Amniotic epithelial cell (primary cell): ENCODE measurements around the gene SAP30.
A peak's percentile ranks its signal among the peaks of the same experiment; 100 is the strongest.

Source experiments
- DNase-seq: peaks from one replicate; pipeline ENCODE4 v3.0.0-alpha.2; 2010; ENCODE audit warnings: low read depth

The SAP30 gene

DNA sequence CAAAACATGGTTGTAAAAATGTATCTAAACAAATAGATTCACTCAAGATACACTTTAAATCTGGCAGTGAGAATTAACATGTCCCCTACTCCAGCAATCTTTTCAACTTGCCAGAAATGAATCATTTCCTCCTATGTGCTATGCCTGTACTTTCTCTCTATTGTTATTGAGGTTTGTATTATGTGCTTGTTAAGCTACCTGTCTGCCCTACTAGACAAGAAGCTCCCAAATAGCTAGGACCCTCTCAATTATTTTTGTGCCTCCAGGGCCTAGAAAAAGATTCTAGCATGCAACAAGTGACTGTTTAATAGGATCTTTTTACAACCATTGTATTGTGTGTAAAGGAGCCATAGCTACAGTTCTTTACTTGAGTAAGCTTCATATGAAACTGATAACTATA, 3.5 kb upstream of the SAP30 start:
- peak; percentile 5 for DNase-seq

DNA sequence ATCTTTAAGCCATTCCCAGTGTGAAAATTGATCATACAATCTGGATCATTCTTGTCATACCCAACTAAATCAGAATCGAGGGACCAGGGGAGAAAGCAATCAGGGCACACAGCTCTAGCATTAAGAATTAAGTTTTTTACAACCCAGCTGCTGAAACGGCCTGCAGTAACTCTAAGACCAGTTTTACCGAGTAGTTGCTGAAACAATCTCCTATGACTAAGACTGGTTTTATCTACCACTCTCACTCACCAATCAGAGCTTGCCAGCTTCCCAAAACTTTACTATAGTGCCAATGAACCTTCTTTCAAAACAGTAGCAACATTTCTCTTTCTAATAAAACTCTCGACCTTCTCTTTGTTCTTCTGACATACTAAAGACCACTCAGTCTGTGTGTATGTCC, 2.8 kb upstream of the SAP30 start:
- peak; percentile 32 for DNase-seq

DNA sequence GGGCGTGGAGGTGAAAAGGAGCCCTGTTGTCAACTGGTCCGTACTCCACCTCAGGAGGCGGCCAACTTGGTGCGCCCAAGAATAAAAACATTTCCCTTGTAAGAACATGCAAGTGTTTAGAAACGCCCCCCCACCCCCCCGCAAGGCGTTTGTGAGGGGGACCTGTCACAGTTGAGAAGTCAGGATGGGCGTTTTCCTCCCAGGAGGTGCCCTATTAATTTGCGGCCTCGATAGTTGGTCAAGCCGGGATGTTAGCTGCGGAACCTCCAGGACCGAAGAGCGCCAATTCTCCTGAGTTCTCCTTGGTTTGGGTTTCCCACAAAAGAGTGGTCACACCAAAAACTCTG, 651 bp upstream of the SAP30 start:
- no peak for DNase-seq

GRCh38 chr4:173371292-173372192, 788 bp downstream of the SAP30 start:
- DNase-seq: peak; percentile 68

DNA sequence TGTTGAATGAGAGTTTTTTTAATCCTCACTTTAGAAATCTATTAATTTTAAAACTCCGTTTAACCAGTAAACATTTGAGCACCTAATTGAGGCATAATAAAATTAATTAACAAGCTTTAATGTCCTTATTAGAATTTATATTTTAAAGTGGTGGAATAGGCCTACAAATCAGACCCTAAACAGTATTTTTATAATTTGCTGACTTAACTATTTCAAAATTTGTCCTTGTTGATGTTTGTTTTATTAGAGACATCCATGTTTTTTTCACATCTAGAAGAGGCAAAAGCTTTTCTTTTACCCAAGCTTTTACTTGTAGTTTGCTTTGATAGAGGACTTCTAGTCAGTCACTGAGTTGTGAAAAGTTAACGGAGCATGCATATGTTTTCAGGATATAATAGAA, 3.8 kb downstream of the SAP30 start:
- DNase-seq: no peak

DNA sequence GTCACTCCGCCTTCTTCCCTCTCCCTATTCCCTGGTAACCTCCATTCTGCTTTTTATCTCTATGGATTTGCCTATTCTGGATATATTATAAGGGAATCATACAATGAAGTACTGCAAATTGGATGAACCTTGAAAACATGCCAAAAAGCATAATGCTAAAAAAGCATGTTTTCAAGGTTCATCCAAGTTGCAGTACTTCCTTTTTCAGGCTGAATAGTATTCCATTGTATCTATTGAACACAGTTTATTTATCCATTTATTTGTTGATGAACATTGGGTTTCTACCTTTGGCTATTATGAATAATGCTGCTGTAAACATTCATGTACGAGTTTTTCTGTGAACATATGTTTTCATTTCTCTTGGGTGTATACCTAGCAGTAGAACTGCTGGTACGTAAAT, 9.2 kb downstream of the SAP30 start:
- no peak for DNase-seq

GRCh38 chr4:173380987-173381386, 10.2 kb downstream of the SAP30 start:
- DNase-seq: no peak

GRCh38 chr4:173381610-173382009, 10.9 kb downstream of the SAP30 start:
- no peak for DNase-seq

GRCh38 chr4:173382349-173382748, 11.6 kb downstream of the SAP30 start:
- DNase-seq: no peak

GRCh38 chr4:173386751-173387150, 16.0 kb downstream of the SAP30 start:
- no peak for DNase-seq

DNA sequence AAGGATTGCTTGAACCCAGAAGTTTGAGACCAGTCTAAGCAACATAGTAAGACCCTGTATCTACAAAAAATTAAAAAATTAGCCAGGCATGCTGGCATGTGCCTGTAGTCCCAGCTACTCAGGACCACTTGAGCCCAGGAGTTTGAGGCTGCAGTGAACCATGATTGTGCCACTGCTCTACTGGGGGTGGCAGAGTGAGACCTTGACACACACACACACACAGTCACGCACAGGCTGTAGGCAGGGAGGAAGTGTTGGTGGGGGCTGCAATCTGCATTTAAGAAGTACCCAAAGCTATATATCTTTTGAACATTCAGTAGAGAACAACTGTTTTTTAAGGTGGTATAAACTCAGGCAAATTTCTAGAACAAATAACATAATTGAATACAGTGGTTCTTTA, 20.9 kb downstream of the SAP30 start:
- no peak for DNase-seq

DNA sequence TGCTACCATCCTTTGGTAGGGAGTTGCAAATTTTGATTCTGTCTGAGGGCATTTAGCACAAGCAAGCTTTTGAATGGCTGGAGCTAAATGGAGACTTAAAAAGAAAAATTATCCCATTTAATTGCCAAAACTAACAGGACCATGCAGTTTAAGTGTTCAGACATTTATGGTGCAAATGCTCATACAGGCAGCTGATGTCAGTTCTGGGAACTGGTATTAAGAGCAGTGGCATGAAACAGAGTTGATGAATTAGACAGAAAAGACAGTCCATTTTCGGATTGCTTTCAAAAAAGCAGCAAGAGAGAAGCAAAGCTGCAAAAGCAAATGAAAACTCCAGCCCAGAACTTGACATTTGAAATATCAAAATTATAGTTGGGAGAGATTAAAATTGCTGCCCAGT, 26.9 kb downstream of the SAP30 start:
- no peak for DNase-seq

DNA sequence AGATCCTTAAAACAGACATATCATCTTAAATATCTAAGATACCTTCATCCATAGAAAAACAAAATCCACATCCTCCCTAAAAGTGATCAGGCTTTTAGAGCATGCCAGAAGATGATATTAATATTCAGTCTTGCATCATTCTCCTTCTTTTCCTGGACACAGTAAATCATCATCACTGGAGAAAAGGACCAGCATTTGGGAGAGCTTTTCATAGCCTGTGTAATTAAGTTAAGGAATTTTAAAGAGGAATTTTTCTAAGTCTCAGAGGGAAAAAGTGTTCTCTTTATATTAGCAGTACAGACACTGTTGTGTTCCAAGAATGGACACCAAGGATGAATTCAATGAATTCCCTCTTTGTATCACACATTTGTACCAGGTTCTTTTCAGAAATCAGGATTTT, 27.5 kb downstream of the SAP30 start:
- DNase-seq: no peak

DNA sequence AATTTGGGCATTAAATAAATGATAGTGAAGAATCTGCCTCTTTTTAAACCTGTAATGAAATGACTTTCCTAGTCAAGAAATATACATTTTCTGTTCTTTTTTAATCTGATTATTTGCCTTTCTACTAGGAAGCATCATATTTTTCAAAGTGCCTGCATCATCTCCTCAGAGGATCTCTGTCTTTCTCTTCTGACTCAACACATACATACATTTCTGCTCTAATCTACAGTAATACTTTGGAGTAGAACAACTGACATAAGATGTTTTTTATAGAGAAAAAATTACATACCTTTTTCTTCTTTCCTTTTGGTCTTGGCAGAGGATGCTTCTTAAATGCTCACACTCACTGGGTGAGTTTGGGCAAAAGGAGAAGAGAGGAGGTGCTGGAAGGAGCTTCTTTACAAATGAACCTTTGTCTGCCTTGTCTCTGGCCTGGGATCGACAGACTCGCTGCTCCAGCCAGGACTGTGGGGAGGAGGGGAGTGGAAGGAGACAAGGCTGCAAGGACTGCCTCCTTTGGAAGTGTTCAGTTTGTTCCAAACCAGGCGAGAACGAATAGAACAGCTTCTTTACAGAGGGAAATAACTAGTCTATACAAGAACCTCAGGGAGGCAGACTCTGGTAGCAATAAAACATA, 28.1 kb downstream of the SAP30 start, which contains the start of gene SCRG1:
Gene SCRG1, minus strand, starts transcription at position 338 of the 637 bp plus-strand sequence. CDS start 7,702 bp downstream, outside the sequence.
- peak; percentile 10 for DNase-seq

DNA sequence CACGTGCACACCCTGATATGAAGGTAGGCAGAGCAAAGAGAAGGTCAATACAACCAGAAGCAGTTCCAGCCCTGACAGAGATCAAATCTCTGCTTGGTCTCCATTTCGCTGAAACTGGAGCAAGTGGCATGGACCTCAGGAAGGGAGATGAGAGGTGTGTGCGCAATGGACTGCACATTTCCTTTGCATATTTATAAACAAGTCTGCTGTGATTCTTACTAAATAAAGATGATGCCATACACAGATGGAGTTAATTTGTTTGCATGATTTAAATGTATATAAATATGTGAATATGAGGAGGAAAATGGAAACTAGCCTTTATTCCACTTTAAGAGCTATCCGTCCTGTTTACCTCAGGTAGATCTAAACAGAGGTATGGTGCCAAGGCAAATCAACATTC, 30.3 kb downstream of the SAP30 start:
- no peak for DNase-seq

- DNase-seq: peak; percentile 43
Observed at GRCh38 chr4:173403051-173403450, 32.3 kb downstream of the SAP30 start.

DNA sequence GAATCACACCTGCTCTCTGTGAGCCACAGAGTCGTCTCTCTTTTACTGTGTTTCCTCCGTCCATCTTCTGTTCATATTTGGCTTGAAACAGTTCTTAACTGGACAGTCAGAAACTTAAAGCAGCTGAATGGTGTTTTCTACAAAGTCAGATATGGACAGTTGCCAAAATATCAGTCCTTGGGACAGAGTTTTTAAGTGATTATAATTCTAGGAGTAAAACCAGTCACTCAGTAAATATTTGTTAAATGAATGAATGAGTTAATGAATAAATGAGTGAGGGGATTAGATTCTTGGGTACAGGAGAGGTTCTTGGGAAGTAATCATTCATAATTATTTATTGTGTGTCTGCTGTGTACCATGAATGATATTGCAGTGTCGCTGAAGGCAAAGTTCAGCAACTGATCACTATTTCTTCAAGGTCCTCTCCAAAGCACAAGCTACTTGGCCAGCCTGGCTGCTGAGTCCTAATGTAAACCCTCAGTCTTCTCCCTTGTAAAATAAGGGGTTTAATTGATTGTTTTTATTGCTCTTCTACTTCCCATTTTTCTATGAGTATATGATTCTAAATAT, 33.6 kb downstream of the SAP30 start:
- DNase-seq: no peak

GRCh38 chr4:173405840-173406606, 35.3 kb downstream of the SAP30 start:
- DNase-seq: no peak

GRCh38 chr4:173410079-173410478, 39.3 kb downstream of the SAP30 start:
- DNase-seq: no peak

DNA sequence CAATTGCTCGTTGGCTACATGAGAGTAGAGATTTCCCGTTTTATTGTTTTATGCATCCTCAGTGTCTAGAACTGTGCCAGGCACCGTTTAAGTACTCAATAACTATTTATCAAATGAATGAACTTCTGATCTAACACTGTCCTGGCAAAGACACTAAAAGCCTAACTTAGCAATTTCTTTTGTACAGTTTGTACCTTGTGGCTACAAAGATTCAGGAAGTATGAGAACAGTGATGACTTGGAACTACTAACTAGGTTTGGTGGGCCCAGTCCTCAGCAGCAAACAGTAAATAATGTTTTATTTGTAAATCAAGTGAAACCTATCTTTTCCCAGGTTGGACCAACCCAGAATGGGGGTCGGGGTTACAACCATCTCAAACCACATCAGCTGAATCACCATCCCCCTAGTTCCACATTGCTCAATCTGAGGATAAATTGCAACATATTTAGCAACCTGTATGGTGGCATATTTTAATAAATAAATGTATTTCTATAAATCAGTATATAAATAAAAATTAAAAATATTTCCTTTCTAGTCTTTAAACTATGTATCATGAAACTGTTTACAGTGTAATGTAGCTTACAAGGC, 40.4 kb downstream of the SAP30 start:
- peak; percentile 82 for DNase-seq

GRCh38 chr4:173413036-173413435, 42.3 kb downstream of the SAP30 start:
- peak; percentile 82 for DNase-seq

GRCh38 chr4:173414456-173414855, 43.7 kb downstream of the SAP30 start:
- no peak for DNase-seq
